ENCODE measurements around the gene KRTAP4-16.
"Not testable (repeated sequence)": the region's sequence is repeated elsewhere in the genome, so short reads cannot be mapped to it uniquely, and the experiment has no call there.

KRTAP4-16 gene

DNA sequence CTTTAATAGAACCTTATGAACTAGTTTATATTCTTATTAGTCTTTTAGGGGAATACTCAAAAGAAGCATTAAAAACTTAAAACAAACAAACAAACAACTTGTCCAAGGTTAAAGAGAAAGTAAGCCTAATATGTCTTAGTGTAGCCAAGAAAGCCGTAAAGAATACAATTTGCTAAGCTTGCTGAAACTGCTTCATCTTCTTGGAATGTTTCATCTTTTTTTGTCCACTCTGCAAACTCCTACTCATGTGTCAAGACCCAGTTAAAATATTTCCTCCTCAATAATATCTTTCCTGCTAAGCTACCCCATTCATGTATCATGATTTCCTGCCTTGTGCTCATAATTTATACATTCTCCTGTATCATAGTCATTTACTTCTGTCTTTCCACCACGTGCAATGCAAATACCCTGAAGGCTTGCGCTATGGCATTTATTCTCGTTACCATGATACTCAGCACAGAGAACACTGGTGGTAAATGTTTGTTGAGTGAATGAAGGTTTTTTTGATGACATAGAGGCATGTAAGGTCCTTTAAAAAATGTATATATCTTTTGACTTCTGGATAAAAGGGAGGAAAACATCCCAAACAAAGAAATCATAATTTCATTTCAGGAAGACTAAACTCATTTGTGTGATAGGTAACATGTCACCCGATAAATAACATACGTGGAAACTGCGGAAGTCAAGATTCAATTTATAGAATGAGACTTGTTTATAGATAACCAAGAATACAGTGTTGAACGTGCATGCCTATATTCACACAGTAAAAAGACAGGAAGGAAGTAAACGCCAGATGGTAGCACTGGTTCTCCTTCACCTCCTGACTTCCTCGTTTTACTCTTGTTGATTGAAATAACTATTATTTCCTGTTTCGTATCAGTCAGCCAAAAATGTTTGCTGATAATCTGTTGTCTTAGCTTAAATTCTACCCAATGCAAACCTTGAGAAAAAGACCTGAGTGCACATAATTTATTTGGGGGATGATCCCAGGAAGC, 18.0 kb upstream of the KRTAP4-16 start:
- DNase-seq (ENCODE audit: low spot score), result not testable (repeated sequence)

GRCh38 chr17:41118721-41119120, 16.7 kb upstream of the KRTAP4-16 start:
- no peak for DNase-seq (ENCODE audit: low spot score)

DNA sequence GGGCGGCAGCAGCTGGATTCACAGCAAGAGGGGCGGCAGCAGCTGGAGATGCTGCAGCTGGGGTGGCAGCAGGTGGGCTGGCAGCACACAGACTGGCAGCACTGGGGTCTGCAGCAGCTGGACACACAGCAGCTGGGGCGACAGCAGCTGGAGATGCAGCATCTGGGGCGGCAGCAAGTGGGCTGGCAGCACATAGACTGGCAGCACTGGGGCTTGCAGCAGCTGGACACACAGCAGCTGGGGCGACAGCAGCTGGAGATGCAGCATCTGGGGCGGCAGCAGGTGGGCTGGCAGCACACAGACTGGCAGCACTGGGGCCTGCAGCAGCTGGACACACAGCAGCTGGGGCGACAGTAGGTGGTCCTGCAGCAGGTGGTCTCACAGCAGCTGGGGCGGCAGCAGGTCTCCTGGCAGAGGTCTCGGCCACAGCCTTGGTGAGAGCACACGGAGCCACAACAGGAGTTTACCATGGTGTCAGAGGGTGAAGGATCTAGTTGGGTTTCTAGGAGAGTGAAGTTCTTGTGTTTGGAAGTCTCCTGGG, 15.9 kb upstream of the KRTAP4-16 start, which contains the start of gene KRTAP4-11:
Gene KRTAP4-11 (minus strand): TSS at position 528 of the 541 bp plus-strand sequence. CDS start 58 bp downstream, at position 470.
- DNase-seq (ENCODE audit: low spot score), result not testable (repeated sequence)

DNA sequence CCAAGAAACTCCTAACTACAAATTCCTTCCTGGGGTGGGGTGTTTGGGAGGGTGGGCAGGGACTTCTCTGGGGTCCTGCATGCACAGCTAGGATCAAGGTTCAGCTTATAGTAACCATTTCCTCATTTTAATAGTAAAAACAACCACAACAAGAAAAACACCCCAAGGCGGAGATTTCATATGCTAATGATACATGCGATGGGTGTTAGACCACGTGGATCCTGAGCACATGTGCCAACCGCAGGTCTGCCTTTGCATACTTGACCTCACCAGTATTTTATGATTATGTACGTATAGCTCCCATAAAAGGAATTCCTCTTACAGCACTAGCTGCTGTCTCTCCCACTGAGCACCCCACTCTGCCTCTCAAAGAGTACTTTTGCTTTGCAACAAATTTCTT, 14.3 kb upstream of the KRTAP4-16 start:
- no peak for DNase-seq (ENCODE audit: low spot score)

- DNase-seq (ENCODE audit: low spot score), result no peak
Observed at GRCh38 chr17:41111151-41111885, 9.3 kb upstream of the KRTAP4-16 start.

GRCh38 chr17:41108728-41109386, 6.8 kb upstream of the KRTAP4-16 start:
- not testable (repeated sequence) for DNase-seq (ENCODE audit: low spot score)

- DNase-seq (ENCODE audit: low spot score), result no peak
Observed at GRCh38 chr17:41107941-41108450, 6.0 kb upstream of the KRTAP4-16 start.

DNA sequence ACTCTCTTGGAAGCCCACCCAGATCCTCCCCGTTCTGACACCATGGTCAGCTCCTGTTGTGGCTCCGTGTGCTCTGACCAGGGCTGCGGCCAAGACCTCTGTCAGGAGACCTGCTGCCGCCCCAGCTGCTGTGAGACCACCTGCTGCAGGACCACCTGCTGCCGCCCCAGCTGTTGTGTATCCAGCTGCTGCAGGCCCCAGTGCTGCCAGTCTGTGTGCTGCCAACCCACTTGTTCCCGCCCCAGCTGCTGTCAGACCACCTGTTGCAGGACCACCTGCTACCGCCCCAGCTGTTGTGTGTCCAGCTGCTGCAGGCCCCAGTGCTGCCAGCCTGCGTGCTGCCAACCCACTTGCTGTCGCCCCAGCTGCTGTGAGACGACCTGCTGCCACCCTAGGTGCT, 3.3 kb upstream of the KRTAP4-16 start, which contains the start of gene KRTAP4-9:
Gene KRTAP4-9 (plus strand): TSS at position 43 of the 400 bp plus-strand sequence. CDS start 0 bp downstream, at position 43.
- DNase-seq (ENCODE audit: low spot score), result not testable (repeated sequence)

GRCh38 chr17:41104386-41105038, 2.5 kb upstream of the KRTAP4-16 start:
- not testable (repeated sequence) for DNase-seq (ENCODE audit: low spot score)

GRCh38 chr17:41103896-41104295, 1.9 kb upstream of the KRTAP4-16 start:
- no peak for DNase-seq (ENCODE audit: low spot score)

GRCh38 chr17:41099682-41100480, 2.1 kb downstream of the KRTAP4-16 start:
- not testable (repeated sequence) for DNase-seq (ENCODE audit: low spot score)

GRCh38 chr17:41098481-41098880, 3.5 kb downstream of the KRTAP4-16 start:
- peak; percentile 25 for DNase-seq (ENCODE audit: low spot score)

GRCh38 chr17:41098042-41098441, 4.0 kb downstream of the KRTAP4-16 start, which contains the start of gene KRTAP4-8:
KRTAP4-8 (minus strand) TSS chr17:41098142; CDS start chr17:41098084, 58 bp downstream.
- DNase-seq (ENCODE audit: low spot score), result no peak

DNA sequence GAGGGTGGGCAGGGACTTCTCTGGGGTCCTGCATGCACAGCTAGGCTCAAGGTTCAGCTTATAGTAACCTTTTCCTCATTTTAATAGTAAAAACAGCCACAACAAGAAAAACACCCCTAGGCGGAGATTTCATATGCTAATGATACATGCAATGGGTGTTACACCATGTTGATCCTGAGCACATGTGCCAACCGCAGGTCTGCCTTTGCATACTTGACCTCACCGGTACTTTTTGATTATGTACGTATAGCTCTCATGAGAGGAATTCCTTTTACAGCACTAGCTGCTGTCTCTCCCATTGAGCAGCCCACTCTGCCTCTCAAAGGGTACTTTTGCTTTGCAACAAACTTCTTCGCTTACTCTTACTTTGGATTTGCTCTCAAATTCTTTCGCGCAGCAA, 6.0 kb downstream of the KRTAP4-16 start:
- no peak for DNase-seq (ENCODE audit: low spot score)

DNA sequence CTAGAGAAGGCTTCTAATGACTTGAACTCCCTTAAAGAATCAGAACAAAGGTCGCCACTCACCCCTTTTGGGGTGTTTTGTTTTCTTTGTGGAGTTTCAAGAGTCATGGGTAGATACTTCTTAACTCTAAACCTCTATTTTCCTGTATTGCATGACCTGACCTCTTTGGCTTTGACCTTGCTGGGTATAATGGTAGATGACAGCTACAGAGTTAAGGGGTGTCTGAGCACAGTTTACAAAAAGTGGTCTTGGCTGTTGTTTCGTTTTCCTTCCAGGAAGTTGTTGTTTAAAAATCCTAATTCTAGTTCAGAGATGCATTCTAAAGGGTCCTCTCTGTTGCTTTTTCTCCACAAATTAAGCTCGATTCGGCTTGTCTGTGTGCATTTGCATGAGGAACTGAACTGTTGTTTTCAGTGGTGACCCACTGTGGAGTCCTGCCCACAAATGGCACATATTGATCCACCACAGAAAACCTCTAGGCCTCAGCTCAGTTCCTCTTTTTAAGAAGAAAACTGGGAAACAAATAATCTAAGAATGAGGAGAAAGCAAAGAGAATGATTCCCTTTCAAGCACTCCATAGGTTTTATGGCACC, 13.2 kb downstream of the KRTAP4-16 start:
- DNase-seq (ENCODE audit: low spot score), result not testable (repeated sequence)

GRCh38 chr17:41084100-41084856, 17.7 kb downstream of the KRTAP4-16 start, which contains the start of gene KRTAP4-7:
KRTAP4-7 (plus strand) TSS chr17:41084150; CDS start chr17:41084207, 57 bp downstream.
- DNase-seq (ENCODE audit: low spot score), result not testable (repeated sequence)

DNA sequence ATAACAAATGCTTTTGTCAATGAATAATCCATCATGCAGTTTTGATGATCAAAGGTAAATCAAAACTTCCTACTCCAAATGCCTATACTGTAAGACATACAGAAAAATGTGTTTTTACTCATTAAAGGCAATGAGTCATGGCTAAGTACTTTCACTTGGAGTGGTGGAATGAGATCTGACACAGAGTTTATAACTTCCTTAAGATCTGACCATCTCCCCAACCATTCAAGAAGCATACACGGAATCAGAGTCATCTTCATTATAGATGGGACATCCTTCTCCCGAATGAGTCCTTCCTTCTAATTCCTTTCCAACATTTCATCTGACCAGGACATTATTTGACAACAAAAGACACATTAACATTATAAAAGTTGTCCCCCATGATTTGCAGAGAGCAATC, 18.6 kb downstream of the KRTAP4-16 start:
- DNase-seq (ENCODE audit: low spot score), result not testable (repeated sequence)

DNA sequence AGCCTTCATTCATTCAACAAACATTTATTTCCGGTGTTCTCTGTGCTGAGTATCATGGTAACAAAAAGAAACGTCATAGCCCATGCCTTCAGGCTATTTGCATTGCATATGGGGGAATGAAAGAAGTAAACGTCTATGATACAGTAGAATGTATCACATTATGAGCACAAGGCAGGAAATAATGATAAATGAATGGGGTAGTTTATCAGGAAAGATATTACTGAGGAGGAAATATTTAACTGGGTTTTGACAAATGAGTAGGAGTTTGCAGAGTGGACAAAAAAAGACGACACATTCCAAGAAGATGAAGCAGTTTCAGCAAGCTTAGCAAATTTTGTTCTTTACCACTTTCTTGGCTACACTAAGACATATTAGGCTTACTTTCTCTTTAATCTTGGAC, 19.4 kb downstream of the KRTAP4-16 start:
- no peak for DNase-seq (ENCODE audit: low spot score)

- no peak for DNase-seq (ENCODE audit: low spot score)
Observed at GRCh38 chr17:41076788-41077187, 25.2 kb downstream of the KRTAP4-16 start.

All from AG20443 (cell line).